Type B pancreatic cell (in vitro differentiated cells): ENCODE data around the gene LTBP1. TPM values are rescaled to one million over a fixed set of nuclear protein-coding genes. Genes with fewer than 3 reads are reported as not detected.
A peak's percentile ranks its signal among the peaks of the same experiment; 100 is the strongest.

Experiments used
- DNase-seq: peaks from one replicate; pipeline ENCODE4 v3.0.0; 2021; ENCODE audit warnings: mixed read lengths; ENCODE audit not compliant: unreplicated experiment; ENCODE audit errors: extremely low spot score
- H3K27ac Mint-ChIP-seq: 2 replicates; pipeline ENCODE4 v1.8.0; 2021; ENCODE audit warnings: mild to moderate bottlenecking, mixed read lengths
- H3K27me3 Mint-ChIP-seq: 2 replicates; pipeline ENCODE4 v1.8.0; 2021; ENCODE audit warnings: mixed read lengths
- H3K36me3 Mint-ChIP-seq: 2 replicates; pipeline ENCODE4 v1.8.0; 2021; ENCODE audit warnings: mixed read lengths
- H3K4me1 Mint-ChIP-seq: one replicate; pipeline ENCODE4 v1.8.0; 2021; ENCODE audit warnings: mixed read lengths; ENCODE audit not compliant: unreplicated experiment
- H3K4me3 Mint-ChIP-seq: 2 replicates; pipeline ENCODE4 v1.8.0; 2021; ENCODE audit warnings: mild to moderate bottlenecking, mixed read lengths
- H3K9me3 Mint-ChIP-seq: 2 replicates; pipeline ENCODE4 v1.8.0; 2021; ENCODE audit warnings: mixed read lengths
- CTCF ChIP-seq: fragments of 200-600 bp; sonication (generic); conservative IDR thresholded peaks from 2 replicates; pipeline ENCODE4 v1.5.0; 2021; ENCODE audit warnings: antibody characterized with exemption, mild to moderate bottlenecking
- long read RNA-seq: library from polyadenylated mRNA; unstranded; transcript quantifications from one replicate; pipeline ENCODE4 v2.0.0, GENCODE V29; 2020
- total RNA-seq: library from RNA; stranded (reverse); gene quantifications from 2 replicates; pipeline ENCODE4 v1.2.1, GENCODE V29; 2021; ENCODE audit warnings: low replicate concordance

LTBP1 gene
- total RNA-seq, result 24.8 and 53.3 TPM in 2 replicates
- long read RNA-seq, partial matches to known transcripts, result 9 of 15 reads
- long read RNA-seq, other reads (novel, unspliced or antisense), result 6 of 15 reads

- Mint-ChIP-seq H3K4me3 (peak within 1 kb of the TSS; percentile 90), H3K4me1 (peaks cover 17% of the 10 kb centered on the region), H3K27ac (peak within 1 kb of the TSS; percentile 89), H3K9me3 (no peaks in the 10 kb centered on the region), H3K27me3 (no peaks in the 10 kb centered on the region), H3K36me3 (peaks cover 3% of the 10 kb centered on the region)
- DNase-seq, result peak; percentile 79
- peak; percentile 78 for TF ChIP-seq CTCF
These were observed at the start of gene LTBP1 for GRCh38 chr2:32946314-32947075. LTBP1 (plus strand) TSS chr2:32946953; CDS start chr2:32947325, 372 bp downstream.

- Mint-ChIP-seq H3K9me3 (peaks cover 2% of the 10 kb centered on the region), H3K4me3 (no peak overlapping the region), H3K4me1 (peaks cover 11% of the 10 kb centered on the region), H3K27me3 (peaks cover 17% of the 10 kb centered on the region), H3K27ac (no peak overlapping the region), H3K36me3 (no peaks in the 10 kb centered on the region)
- DNase-seq, result no peak
- TF ChIP-seq CTCF, result no peak
These were observed 46.3 kb upstream of the LTBP1 start for GRCh38 chr2:32900246-32900973.

- Mint-ChIP-seq H3K4me1 (peaks cover 11% of the 10 kb centered on the region), H3K36me3 (no peaks in the 10 kb centered on the region), H3K4me3 (no peak overlapping the region), H3K27ac (no peak overlapping the region), H3K9me3 (peaks cover 5% of the 10 kb centered on the region), H3K27me3 (peaks cover 17% of the 10 kb centered on the region)
- no peak for TF ChIP-seq CTCF
- no peak for DNase-seq
These were observed 45.4 kb upstream of the LTBP1 start for GRCh38 chr2:32901313-32901712.

- Mint-ChIP-seq H3K27ac (no peak overlapping the region), H3K4me3 (no peak overlapping the region), H3K27me3 (peaks cover 17% of the 10 kb centered on the region), H3K9me3 (peaks cover 5% of the 10 kb centered on the region), H3K36me3 (no peaks in the 10 kb centered on the region), H3K4me1 (peaks cover 11% of the 10 kb centered on the region)
- DNase-seq, result no peak
- no peak for TF ChIP-seq CTCF
These were observed 44.6 kb upstream of the LTBP1 start for GRCh38 chr2:32902174-32902573.

- Mint-ChIP-seq H3K4me1 (peaks cover 11% of the 10 kb centered on the region), H3K9me3 (peaks cover 5% of the 10 kb centered on the region), H3K27ac (no peak overlapping the region), H3K36me3 (no peaks in the 10 kb centered on the region), H3K27me3 (peaks cover 14% of the 10 kb centered on the region), H3K4me3 (no peak overlapping the region)
- DNase-seq, result no peak
- TF ChIP-seq CTCF, result no peak
These were observed 43.8 kb upstream of the LTBP1 start for GRCh38 chr2:32902986-32903385.
